Fibroblast of villous mesenchyme (primary cell): ENCODE data around the gene XYLT1. TPM values are rescaled to one million over a fixed set of nuclear protein-coding genes. Genes with fewer than 3 reads are reported as not detected.
"Not testable (repeated sequence)": the region's sequence is repeated elsewhere in the genome, so short reads cannot be mapped to it uniquely, and the experiment has no call there.

Experiments
- DNase-seq: peaks from one replicate; pipeline ENCODE4 v3.0.0-alpha.2; 2010; ENCODE audit warnings: low read depth
- H3K4me3 ChIP-seq: 2 replicates; pipeline ENCODE4 v1.5.1; 2011; ENCODE audit warnings: low read depth, mild to moderate bottlenecking, low read length
- CTCF ChIP-seq: IDR thresholded peaks from 2 replicates; pipeline ENCODE4 v1.5.1; 2012; ENCODE audit warnings: low read depth, mild to moderate bottlenecking, low read length; ENCODE audit not compliant: insufficient read depth
- total RNA-seq: library from RNA; depleted of rRNA; stranded (reverse); fragments of >200 nt; gene quantifications from 2 replicates; pipeline ENCODE4 v1.2.3, GENCODE V29; 2012

The XYLT1 gene
- total RNA-seq, 1 donor, result 2.6 TPM

DNA sequence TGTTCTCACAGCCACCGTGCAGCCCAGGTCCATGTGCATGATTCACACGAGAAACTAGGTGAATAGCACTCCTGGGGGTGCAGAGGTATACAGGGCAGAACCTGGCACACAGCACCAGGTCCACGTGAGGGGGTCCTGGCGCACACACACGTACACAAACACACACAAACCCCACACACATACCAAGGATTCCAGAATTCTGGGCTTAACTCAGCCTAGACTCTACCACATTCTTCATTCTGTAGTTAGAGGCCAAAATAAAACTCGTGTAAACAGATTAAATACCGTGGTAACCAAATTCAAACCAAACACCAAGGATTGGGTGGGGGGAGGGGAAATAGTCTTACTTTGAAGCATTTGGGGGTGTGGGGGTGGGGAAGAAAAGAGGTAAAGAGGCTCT, 58.5 kb downstream of the XYLT1 start:
- no peak for DNase-seq
- no peak for TF ChIP-seq CTCF
- H3K4me3 ChIP-seq, result no peak overlapping the region

DNA sequence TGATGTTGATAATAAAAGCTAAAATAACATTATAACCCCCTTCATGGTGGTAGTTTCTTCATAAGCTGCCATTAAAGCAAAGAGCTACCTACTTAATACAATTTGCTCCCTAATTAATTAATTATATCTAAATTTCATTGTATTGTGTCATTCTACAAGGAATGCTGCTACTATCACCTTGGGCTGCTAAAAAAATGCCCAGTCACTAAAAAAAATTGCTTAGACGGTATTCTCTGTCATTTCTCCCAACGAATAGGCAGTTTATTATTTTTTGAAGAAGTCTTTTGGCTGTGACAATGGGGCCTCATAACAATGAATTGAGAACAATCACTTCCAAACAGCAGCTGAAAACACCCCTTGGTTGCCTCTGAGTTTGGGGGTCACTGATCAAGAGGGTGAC, 59.5 kb downstream of the XYLT1 start:
- DNase-seq, result no peak
- no peak for TF ChIP-seq CTCF
- no peak overlapping the region for H3K4me3 ChIP-seq

- H3K4me3 ChIP-seq, DNase-seq: not testable (repeated sequence)
These were observed 60.4 kb downstream of the XYLT1 start for GRCh38 chr16:17410316-17410715.

GRCh38 chr16:17409894-17410293, 60.9 kb downstream of the XYLT1 start:
- no peak for TF ChIP-seq CTCF
- no peak for DNase-seq

DNA sequence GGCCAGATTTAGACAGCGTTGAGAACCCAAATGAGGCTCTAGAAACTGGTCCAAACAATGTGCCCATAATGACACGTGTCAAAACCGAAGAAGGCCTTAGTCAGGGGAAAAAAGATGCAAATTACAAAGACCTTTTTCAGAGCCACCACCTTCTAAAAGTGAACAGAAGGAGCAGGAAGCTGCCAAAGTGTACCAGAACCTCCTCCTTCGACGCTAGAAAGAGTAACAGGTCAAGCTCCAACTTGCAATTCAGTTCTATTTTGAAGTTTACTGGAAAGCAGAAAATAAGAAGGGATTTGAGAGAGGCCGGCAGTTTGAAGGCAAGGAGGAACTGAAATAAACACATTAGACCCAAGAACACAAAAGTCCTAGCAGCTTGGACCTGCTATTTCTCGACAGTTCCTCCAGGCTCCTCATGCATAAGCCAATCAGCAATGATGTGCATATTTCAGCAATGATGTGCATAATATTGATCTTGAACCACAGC, 61.8 kb downstream of the XYLT1 start:
- DNase-seq, result no peak

More at GRCh38 chr16:17409894-17410293, 60.9 kb downstream of the XYLT1 start:
- H3K4me3 ChIP-seq, result no peak overlapping the region

GRCh38 chr16:17408296-17408695, 62.5 kb downstream of the XYLT1 start:
- H3K4me3 ChIP-seq, result no peak overlapping the region
- no peak for DNase-seq
- TF ChIP-seq CTCF, result no peak

More for the DNA sequence above, 61.8 kb downstream of the XYLT1 start:
- H3K4me3 ChIP-seq, result no peak overlapping the region
- no peak for TF ChIP-seq CTCF

GRCh38 chr16:17407321-17407720, 63.4 kb downstream of the XYLT1 start:
- no peak for DNase-seq
- no peak for TF ChIP-seq CTCF

More at GRCh38 chr16:17407321-17407720, 63.4 kb downstream of the XYLT1 start:
- H3K4me3 ChIP-seq, result no peak overlapping the region
